Renal cortex interstitium (tissue), 11 donors: ENCODE measurements around the gene HNRNPLL. TPM values are rescaled to one million over a fixed set of nuclear protein-coding genes. Genes with fewer than 3 reads are reported as not detected.
"Not testable (repeated sequence)": the region's sequence is repeated elsewhere in the genome, so short reads cannot be mapped to it uniquely, and the experiment has no call there.

Experiments
- DNase-seq, 11 donors: peaks; one replicate each; pipeline ENCODE4 v3.0.0-alpha.2; 2013; ENCODE audit warnings: low read depth in 9 of 11, low spot score in 4 of 11; ENCODE audit errors: extremely low read depth in 1 of 11
- polyA plus RNA-seq, 3 donors: library from polyadenylated mRNA; unstranded; fragments of 120-200 nt; gene quantifications; one replicate each; pipeline ENCODE4 v1.2.1, GENCODE V29; 2013; ENCODE audit not compliant: insufficient read length in 3 of 3

The HNRNPLL gene
- polyA plus RNA-seq, 3 donors = 70.9 to 83.9 (median 74.3) TPM

GRCh38 chr2:38540580-38541286 is 62.0 kb downstream of the HNRNPLL start:
- DNase-seq = no peak

- no peak for DNase-seq
These were observed 63.6 kb downstream of the HNRNPLL start for GRCh38 chr2:38539086-38539485.

- no peak for DNase-seq
These were observed 64.7 kb downstream of the HNRNPLL start for GRCh38 chr2:38537937-38538525.

GRCh38 chr2:38537296-38537695 is 65.4 kb downstream of the HNRNPLL start:
- DNase-seq = not testable (repeated sequence)

- peak in 10 of 11 donors; percentile 63 to 80 (median 70) for DNase-seq
These were observed 66.8 kb downstream of the HNRNPLL start for GRCh38 chr2:38535744-38536506.

GRCh38 chr2:38535404-38535743 is 67.4 kb downstream of the HNRNPLL start:
- no peak for DNase-seq

- no peak for DNase-seq
These were observed 67.9 kb downstream of the HNRNPLL start for GRCh38 chr2:38534746-38535403.

GRCh38 chr2:38533757-38534545 is 68.8 kb downstream of the HNRNPLL start:
- DNase-seq = no peak

GRCh38 chr2:38533180-38533579 is 69.5 kb downstream of the HNRNPLL start:
- DNase-seq = no peak

- DNase-seq = no peak
These were observed 70.4 kb downstream of the HNRNPLL start for GRCh38 chr2:38532366-38532765.

GRCh38 chr2:38529208-38529607 is 73.5 kb downstream of the HNRNPLL start:
- no peak for DNase-seq

- DNase-seq = no peak
These were observed 74.2 kb downstream of the HNRNPLL start for GRCh38 chr2:38528534-38528933.

GRCh38 chr2:38528008-38528442 is 74.7 kb downstream of the HNRNPLL start:
- peak in 1 of 11 donors; percentile 31 for DNase-seq

- DNase-seq = no peak
These were observed 75.3 kb downstream of the HNRNPLL start for GRCh38 chr2:38527338-38528007.

GRCh38 chr2:38526195-38526594 is 76.5 kb downstream of the HNRNPLL start:
- DNase-seq = no peak

- DNase-seq = no peak
These were observed 78.1 kb downstream of the HNRNPLL start for GRCh38 chr2:38524580-38524979.

GRCh38 chr2:38523728-38524437 is 78.8 kb downstream of the HNRNPLL start:
- DNase-seq = no peak
